Activated CD4-positive, alpha-beta T cell treated with anti-CD3 and anti-CD28 coated beads for 48 hours (primary cell): ENCODE results near the gene ANKRD24.
A peak's percentile ranks its signal among the peaks of the same experiment; 100 is the strongest.
"Not testable (repeated sequence)": the region's sequence is repeated elsewhere in the genome, so short reads cannot be mapped to it uniquely, and the experiment has no call there.

ENCODE experiments used
- DNase-seq: peaks from one replicate; pipeline ENCODE4 v3.0.0-alpha.2; 2020

The ANKRD24 gene

GRCh38 chr19:4174213-4174894 lies 8.1 kb upstream of the ANKRD24 start:
- no peak for DNase-seq

GRCh38 chr19:4174895-4175668 lies 7.4 kb upstream of the ANKRD24 start:
- no peak for DNase-seq

DNA sequence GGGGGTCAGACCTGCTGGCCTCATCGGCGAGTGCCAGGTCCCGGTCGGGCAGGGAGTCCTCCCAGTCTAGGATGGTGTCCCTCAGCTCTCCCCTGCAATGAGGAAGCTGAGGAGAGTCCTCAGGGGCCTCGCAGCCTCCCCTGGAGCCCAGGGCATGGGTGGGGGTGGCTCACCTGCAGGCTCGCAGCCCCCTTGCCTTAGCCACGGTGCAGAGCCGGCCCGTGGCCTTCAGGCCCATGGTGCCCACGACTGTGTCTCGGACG lies 6.9 kb upstream of the ANKRD24 start:
- DNase-seq, result no peak

DNA sequence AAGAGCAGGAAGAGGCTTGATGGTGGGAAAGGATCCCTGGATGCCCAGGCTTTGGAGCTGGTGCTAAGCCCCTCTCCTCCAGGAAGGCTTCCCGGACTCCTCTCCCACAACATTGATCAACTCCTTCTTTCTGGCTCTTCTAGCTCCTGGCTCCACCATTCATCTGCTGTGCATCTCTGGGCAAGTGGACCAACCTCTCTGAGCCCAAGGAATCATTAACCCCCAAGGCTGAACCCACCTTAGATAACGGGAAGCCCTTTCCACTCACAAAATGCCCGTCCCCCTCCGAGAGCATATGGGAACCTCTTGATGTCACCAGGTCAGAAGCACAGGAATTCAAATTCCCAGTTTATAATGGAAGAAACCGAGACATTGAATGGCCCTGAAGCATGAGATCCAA lies 5.3 kb upstream of the ANKRD24 start:
- DNase-seq, result no peak

GRCh38 chr19:4178990-4179389 lies 3.5 kb upstream of the ANKRD24 start:
- no peak for DNase-seq

DNA sequence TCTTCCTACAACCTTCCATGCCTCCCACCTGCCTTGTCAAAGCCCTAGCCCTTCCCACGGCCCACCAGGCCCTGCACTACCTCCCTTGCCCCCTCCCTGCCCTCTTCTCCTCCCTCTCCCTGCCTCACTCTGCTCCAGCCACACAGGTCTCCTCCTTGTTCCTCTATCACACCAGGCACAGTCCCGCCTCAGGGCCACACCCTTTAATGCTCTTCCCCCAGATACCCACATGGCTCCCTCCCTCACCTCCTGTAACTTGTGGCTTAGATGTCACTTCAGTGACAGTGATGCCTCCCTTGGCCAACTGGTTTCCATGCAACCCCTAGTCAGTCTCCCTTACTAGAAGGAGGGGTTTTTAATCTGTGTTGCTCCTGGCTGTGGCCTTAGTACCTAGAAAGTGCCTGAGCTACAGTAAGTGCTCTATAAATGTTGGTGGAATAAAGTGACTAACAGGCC lies 1.4 kb upstream of the ANKRD24 start:
- DNase-seq, result no peak

- DNase-seq, result no peak
These were observed 1.7 kb downstream of the ANKRD24 start for GRCh38 chr19:4183967-4184717.

DNA sequence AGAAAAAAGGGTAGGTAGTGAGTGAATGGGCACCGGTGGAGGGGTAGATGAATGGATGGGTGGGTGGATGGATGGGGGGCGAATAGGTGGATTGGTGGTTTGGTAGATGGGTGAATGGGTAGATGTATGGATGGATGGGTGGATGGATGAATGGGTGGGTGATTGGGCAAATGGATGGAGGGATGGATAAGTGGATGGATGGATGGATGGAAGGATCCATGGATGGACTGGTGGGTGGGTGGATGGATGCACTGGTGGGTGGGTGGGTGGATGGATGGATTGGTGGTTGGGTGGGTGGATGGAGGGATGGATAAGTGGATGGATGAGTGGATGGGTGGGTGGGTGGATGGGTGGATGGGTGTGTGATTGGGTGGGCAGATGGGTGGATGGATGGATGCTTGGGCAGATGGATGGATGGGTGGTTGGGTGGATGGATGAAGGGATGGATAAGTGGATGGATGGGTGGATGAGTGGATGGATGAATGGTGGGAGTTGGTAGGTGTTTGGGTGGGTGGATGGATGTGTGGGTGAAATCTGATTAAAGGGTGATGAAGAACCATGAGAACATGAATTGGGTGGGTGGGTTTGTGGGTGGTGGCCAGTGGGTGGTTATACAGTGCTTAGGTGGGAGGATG lies 2.3 kb downstream of the ANKRD24 start:
- no peak for DNase-seq

DNA sequence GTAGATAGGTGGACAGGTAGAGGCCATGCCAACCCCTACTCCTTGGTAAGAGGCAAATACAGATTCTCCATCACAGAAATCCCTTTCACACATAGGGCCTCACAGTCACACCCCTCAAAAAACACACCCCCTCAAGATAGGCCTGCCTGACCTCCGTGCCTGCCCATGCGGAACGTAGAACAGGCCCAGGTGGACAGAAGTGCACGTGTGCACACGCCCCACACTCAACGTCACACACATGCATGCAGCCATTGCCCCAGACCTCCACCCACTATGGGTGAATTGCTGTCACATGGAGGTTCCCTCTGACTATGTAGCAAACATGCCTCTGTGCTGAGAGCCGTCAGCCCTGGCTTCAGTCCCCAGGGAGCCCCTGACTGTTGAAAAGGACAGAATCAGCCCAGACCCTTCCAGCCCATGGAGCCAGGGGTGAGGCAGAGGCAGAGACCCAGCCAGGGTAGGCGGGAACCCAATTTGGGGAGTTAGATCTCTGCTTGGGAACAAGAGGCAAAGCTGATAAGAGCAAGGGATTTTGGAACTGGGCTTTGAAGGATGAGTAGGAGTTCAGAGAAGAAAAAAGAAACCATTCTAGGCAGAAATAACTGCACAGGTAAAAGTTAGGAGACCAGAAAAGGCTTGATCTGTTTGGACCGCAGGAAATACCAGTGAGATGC lies 3.1 kb downstream of the ANKRD24 start:
- no peak for DNase-seq

- DNase-seq, result peak; percentile 90
These were observed 3.9 kb downstream of the ANKRD24 start for GRCh38 chr19:4186087-4186993.

DNA sequence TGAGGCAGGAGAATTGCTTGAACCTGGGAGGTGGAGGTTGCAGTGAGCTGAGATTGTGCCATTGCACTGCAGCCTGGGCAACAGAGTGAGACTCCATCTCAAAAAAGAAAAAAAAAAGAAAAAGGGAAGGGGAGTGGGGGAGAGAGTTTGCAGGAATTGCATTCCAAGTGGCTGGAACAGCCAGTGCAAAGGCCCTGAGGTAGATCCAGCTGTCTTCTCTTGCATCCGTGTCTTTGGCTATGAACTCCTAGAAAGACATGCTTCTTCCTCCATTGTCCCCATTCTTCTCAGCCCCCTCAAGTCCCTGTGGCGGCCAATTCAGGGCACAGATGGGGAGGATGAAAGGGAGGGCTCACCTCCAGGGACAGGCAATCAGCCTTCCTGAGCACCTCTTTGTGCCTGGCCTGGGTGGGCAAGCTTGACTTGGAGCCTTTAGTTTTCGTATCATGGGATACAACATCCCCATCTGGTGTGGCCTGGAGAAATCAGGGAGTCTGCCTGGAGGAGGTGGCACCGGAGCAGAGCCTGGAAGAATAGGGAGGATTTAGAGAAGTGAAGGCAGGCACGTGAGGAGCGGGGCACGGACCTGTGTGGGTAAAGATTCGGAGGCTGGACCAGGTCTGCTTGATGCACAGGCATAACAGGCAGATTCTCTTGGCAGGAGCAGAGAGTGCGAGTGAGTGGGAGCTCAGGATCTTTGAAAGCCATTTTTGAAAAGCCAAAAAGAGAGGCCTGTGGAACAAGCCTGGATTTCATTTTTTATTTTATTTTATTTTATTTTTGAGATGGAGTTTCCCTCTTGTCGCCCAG lies 5.0 kb downstream of the ANKRD24 start:
- no peak for DNase-seq

- no peak for DNase-seq
These were observed 7.2 kb downstream of the ANKRD24 start for GRCh38 chr19:4189641-4190040.

DNA sequence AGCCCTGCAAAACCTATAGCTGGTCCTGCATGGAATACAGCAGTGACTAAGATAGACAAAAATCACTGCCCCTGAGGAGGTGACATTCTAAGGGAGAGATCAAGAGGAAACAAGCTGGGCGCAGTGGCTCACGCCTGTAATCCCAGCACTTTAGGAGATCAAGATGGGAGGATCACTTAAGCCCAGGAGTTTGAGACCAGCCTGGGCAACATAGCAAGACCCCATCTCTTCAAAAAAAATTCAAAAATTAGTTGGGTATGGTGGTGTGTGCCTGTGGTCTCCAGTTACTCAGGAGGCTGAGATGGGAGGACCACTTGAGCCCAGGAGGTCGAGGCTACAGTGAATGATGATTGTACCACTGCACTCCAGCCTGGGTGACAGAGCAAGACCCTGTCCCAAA lies 10.0 kb downstream of the ANKRD24 start:
- DNase-seq, result not testable (repeated sequence)

DNA sequence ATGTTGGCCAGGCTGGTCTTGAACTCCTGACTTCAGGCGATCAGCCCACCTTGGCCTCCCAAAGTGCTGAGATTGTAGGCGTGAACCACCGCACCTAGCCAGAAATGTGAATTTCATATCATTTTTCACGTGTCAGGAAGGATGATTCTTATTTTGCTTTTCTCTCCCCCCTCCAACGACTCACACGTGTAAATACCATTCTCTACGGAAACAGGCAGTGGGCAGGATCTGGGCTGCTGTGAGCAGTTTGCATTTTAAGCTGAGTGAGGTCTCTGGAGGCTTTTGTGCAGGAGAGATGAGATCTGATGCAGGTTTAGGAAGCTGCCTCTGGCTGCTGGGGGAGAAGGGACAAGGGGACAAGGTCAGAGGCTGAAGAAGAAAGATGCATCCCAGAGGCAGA lies 11.9 kb downstream of the ANKRD24 start:
- no peak for DNase-seq

DNA sequence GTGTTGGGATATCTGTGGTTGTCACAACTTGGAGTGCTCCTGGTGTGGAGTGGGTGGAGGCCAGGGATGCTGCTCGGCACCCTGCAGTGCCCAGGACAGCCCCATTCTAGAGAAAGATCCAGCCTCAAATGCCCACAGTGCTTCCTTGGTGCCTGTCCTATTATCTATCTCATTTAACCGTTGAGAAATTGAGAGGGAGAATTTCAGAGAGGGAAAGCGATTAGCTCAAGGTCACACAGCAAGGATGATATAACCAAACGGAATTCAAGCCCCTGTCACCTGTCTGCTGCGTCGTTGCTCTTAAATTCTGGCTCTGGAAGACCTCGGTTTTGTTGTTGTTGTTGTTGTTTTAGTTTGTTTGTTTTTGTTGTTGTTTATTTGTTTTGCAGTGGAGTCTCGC lies 13.5 kb downstream of the ANKRD24 start:
- no peak for DNase-seq

GRCh38 chr19:4196587-4197148 lies 14.2 kb downstream of the ANKRD24 start:
- DNase-seq, result no peak

GRCh38 chr19:4197228-4197624 lies 14.7 kb downstream of the ANKRD24 start:
- no peak for DNase-seq

- DNase-seq, result peak; percentile 36
These were observed 15.4 kb downstream of the ANKRD24 start for GRCh38 chr19:4197625-4198466.

GRCh38 chr19:4198467-4199126 lies 16.1 kb downstream of the ANKRD24 start:
- no peak for DNase-seq
